ENCODE data around the gene PRR15L.

DNA sequence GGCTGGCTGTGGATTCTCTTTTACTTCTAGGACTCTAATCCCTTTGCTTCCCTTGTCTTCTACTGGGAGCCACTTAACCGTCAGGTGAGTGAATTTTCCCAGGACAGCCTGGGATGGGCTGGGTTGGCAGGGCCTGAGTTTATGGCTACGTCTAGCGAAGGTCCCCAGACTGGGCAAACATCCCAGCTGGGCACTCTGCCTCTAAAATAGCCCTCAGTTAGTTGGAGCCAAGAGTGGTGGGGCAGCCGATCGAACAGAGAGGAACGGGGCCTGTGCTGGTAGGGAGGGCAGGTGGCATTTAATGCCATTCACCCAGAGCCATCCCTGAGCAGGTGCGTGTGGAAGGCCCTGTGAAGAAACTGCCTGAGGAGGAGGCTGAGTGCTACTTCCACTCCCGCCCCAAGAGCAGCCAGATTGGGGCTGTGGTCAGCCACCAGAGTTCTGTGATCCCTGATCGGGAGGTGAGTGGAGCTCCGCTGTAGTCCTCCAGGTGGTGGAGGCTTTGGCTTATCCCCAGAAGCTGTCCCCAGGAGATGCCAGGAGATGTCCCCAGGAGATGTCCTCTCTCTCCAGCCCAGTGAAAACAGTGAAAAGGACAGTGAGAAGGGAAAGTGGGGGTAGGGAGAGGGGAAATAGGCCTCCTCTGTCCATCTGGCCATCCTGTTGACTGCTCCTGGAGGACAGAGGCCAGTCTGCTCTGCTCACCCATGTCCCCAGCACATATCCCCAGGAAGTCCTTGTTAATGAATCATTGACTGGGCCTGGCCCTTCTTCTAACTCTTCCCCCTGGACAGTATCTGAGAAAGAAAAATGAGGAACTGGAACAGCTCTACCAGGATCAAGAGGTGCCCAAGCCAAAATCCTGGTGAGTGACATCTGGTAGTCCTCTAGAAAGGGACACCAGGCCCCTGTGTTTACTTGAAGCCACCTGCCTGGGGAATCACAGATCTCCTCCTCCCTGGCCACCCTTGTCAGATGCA lies 11.9 kb downstream of the PRR15L start:
- TF ChIP-seq, protein P1, sequence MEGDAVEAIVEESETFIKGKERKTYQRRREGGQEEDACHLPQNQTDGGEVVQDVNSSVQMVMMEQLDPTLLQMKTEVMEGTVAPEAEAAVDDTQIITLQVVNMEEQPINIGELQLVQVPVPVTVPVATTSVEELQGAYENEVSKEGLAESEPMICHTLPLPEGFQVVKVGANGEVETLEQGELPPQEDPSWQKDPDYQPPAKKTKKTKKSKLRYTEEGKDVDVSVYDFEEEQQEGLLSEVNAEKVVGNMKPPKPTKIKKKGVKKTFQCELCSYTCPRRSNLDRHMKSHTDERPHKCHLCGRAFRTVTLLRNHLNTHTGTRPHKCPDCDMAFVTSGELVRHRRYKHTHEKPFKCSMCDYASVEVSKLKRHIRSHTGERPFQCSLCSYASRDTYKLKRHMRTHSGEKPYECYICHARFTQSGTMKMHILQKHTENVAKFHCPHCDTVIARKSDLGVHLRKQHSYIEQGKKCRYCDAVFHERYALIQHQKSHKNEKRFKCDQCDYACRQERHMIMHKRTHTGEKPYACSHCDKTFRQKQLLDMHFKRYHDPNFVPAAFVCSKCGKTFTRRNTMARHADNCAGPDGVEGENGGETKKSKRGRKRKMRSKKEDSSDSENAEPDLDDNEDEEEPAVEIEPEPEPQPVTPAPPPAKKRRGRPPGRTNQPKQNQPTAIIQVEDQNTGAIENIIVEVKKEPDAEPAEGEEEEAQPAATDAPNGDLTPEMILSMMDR (IDR thresholded peaks at IDR 0.05; ENCODE audit: control extremely low read depth in 1 of 3, insufficient read depth in 1 of 3, low read depth in 1 of 3, low read length in 3 of 3): no peak
- no peak for TF ChIP-seq CEBPB (IDR thresholded peaks at IDR 0.05; ENCODE audit: low read depth, low read length)
- TF ChIP-seq POLR2A (IDR thresholded peaks at IDR 0.05; ENCODE audit: control extremely low read depth in 1 of 2, low read depth in 2 of 2, low read length in 2 of 2): no peak
- TF ChIP-seq EZH2 (IDR thresholded peaks at IDR 0.05; ENCODE audit: low read depth, low read length, severe bottlenecking): no peak
- no peak for TF ChIP-seq CBX8 (IDR thresholded peaks at IDR 0.05; ENCODE audit: borderline replicate concordance, low read depth, low read length)
- TF ChIP-seq, protein P2, sequence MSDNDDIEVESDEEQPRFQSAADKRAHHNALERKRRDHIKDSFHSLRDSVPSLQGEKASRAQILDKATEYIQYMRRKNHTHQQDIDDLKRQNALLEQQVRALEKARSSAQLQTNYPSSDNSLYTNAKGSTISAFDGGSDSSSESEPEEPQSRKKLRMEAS (IDR thresholded peaks at IDR 0.05): no peak
- TF ChIP-seq, protein P3, sequence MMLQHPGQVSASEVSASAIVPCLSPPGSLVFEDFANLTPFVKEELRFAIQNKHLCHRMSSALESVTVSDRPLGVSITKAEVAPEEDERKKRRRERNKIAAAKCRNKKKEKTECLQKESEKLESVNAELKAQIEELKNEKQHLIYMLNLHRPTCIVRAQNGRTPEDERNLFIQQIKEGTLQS (IDR thresholded peaks at IDR 0.05; ENCODE audit: insufficient read depth, low read depth, low read length): no peak
- TF ChIP-seq TEAD4 (IDR thresholded peaks at IDR 0.05; ENCODE audit: low read depth, low read length): no peak
- TF ChIP-seq RAD21 (IDR thresholded peaks at IDR 0.05 in 1 of 2, conservative IDR thresholded peaks at IDR 0.05 in 1 of 2; ENCODE audit: low read depth in 2 of 2, low read length in 2 of 2): no peak
- TF ChIP-seq TAF1 (IDR thresholded peaks at IDR 0.05; ENCODE audit: low read depth, low read length): no peak
- no peak for TF ChIP-seq BRCA1 (IDR thresholded peaks at IDR 0.05; ENCODE audit: low read depth, low read length)

Data from H1 (cell line).